Upper lobe of left lung (tissue), 4 donors: Measurements from ENCODE around the gene NBEAL1.
"Not testable (repeated sequence)": the region's sequence is repeated elsewhere in the genome, so short reads cannot be mapped to it uniquely, and the experiment has no call there.

Experiments
- POLR2A ChIP-seq, 4 donors: fragments of 450-650 bp; IDR thresholded peaks; one replicate each; pipeline ENCODE4 v1.5.1; 2016 to 2017; ENCODE audit warnings: antibody characterized with exemption in 4 of 4, mild to moderate bottlenecking in 2 of 4
- POLR2AphosphoS5 ChIP-seq, 2 donors: sonication (generic); formaldehyde crosslinking; IDR thresholded peaks; one replicate each; pipeline ENCODE4 v1.5.1; 2017; ENCODE audit warnings: antibody characterized with exemption in 2 of 2
- TF ChIP-seq, protein P1 (sequence below), 6 experiments: fragments of 450-650 bp in 4 of 6; fragments of 200-600 bp in 2 of 6; sonication (generic) in 2 of 6; IDR thresholded peaks; one replicate each; pipeline ENCODE4 v1.5.1; 2016 to 2019; ENCODE audit warnings: antibody characterized with exemption in 6 of 6

DNA sequence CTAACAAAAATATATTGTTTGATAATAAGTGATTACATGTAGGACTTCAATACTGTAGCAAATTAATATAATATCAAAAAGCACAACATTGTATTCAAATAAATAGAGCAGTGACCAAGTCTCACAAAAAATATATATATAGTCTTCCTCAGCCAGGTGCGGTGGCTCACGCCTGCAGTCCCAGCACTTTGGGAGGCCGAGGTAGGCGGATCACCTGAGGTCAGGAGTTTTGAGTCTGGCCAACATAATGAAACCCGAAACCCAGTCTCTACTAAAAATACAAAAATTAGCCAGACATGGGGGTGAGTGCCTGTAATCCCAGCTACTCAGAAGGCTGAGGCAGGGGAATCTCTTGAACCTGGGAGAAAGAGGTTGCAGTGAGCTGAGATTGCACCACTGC lies 148.0 kb downstream of the NBEAL1 start:
- TF ChIP-seq POLR2AphosphoS5, POLR2A (IDR thresholded peaks at IDR 0.05): not testable (repeated sequence)
- TF ChIP-seq, protein P1, sequence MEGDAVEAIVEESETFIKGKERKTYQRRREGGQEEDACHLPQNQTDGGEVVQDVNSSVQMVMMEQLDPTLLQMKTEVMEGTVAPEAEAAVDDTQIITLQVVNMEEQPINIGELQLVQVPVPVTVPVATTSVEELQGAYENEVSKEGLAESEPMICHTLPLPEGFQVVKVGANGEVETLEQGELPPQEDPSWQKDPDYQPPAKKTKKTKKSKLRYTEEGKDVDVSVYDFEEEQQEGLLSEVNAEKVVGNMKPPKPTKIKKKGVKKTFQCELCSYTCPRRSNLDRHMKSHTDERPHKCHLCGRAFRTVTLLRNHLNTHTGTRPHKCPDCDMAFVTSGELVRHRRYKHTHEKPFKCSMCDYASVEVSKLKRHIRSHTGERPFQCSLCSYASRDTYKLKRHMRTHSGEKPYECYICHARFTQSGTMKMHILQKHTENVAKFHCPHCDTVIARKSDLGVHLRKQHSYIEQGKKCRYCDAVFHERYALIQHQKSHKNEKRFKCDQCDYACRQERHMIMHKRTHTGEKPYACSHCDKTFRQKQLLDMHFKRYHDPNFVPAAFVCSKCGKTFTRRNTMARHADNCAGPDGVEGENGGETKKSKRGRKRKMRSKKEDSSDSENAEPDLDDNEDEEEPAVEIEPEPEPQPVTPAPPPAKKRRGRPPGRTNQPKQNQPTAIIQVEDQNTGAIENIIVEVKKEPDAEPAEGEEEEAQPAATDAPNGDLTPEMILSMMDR (IDR thresholded peaks at IDR 0.05), result not testable (repeated sequence)
